ENCODE measurements around the gene SURF6.

The SURF6 gene

GRCh38 chr9:133367778-133368177 lies 31.8 kb upstream of the SURF6 start:
- DNase-seq (ENCODE audit: low read depth), result no peak

- no peak for DNase-seq (ENCODE audit: low read depth)
Observed at GRCh38 chr9:133367221-133367620, 31.2 kb upstream of the SURF6 start.

GRCh38 chr9:133366435-133366834 lies 30.4 kb upstream of the SURF6 start:
- no peak for DNase-seq (ENCODE audit: low read depth)

GRCh38 chr9:133362359-133363044 lies 26.5 kb upstream of the SURF6 start:
- DNase-seq (ENCODE audit: low read depth), result no peak

- DNase-seq (ENCODE audit: low read depth), result no peak
Observed at GRCh38 chr9:133361507-133362092, 25.6 kb upstream of the SURF6 start.

GRCh38 chr9:133360400-133361393 lies 24.7 kb upstream of the SURF6 start:
- DNase-seq (ENCODE audit: low read depth), result no peak

GRCh38 chr9:133359399-133360175 lies 23.6 kb upstream of the SURF6 start:
- DNase-seq (ENCODE audit: low read depth), result no peak

GRCh38 chr9:133357656-133358055 lies 21.7 kb upstream of the SURF6 start:
- DNase-seq (ENCODE audit: low read depth), result no peak

GRCh38 chr9:133356391-133357091 lies 20.6 kb upstream of the SURF6 start, which contains the start of the genes SURF1 and SURF2:
Gene SURF1, minus strand, starts transcription at chr9:133356487. Its CDS starts 34 bp downstream, at chr9:133356453.
Gene SURF2, plus strand, starts transcription at chr9:133356550. Its CDS starts 43 bp downstream, at chr9:133356593.
- DNase-seq (ENCODE audit: low read depth), result peak; percentile 72

- no peak for DNase-seq (ENCODE audit: low read depth)
Observed at GRCh38 chr9:133355881-133356357, 19.9 kb upstream of the SURF6 start.

GRCh38 chr9:133354766-133355165 lies 18.8 kb upstream of the SURF6 start:
- DNase-seq (ENCODE audit: low read depth), result no peak

GRCh38 chr9:133353548-133353947 lies 17.6 kb upstream of the SURF6 start:
- no peak for DNase-seq (ENCODE audit: low read depth)

- no peak for DNase-seq (ENCODE audit: low read depth)
Observed at GRCh38 chr9:133352635-133353340, 16.8 kb upstream of the SURF6 start.

- peak; percentile 61 for DNase-seq (ENCODE audit: low read depth)
Observed at GRCh38 chr9:133351908-133352634, 16.1 kb upstream of the SURF6 start.

- DNase-seq (ENCODE audit: low read depth), result peak; percentile 85
Observed at GRCh38 chr9:133351526-133351907, 15.5 kb upstream of the SURF6 start.

- no peak for DNase-seq (ENCODE audit: low read depth)
Observed at GRCh38 chr9:133349965-133350616, 14.1 kb upstream of the SURF6 start.

- no peak for DNase-seq (ENCODE audit: low read depth)
Observed at GRCh38 chr9:133348718-133349573, 13.0 kb upstream of the SURF6 start.

Data from fibroblast of gingiva (primary cell).